Spleen (tissue), 13 donors: ENCODE data around the gene RNF126. TPM values are rescaled to one million over a fixed set of nuclear protein-coding genes. Genes with fewer than 3 reads are reported as not detected.

Experiments
- DNase-seq: peaks from one replicate; pipeline ENCODE4 v3.0.0-alpha.2; 2020
- H3K27ac ChIP-seq, 8 donors: fragments of 200-600 bp; sonication (generic) in 7 of 8; 1 replicate in 4 of 8; 2 replicates in 4 of 8; pipeline versions ENCODE4 v1.5.0 to v1.8.0; 2016 to 2021; ENCODE audit warnings: inconsistent platforms in 4 of 8, mild to moderate bottlenecking in 4 of 8, moderate library complexity in 1 of 8
- H3K27me3 ChIP-seq, 7 donors: fragments of 200-600 bp; sonication (generic) in 6 of 7; replicated peaks in 1 of 7; 1 replicate in 4 of 7; 2 replicates in 3 of 7; pipeline versions ENCODE4 v1.5.0 to v1.8.0; 2016 to 2021; ENCODE audit warnings: inconsistent platforms in 3 of 7, mild to moderate bottlenecking in 1 of 7
- H3K36me3 ChIP-seq, 6 donors: fragments of 200-600 bp; sonication (generic) in 5 of 6; 1 replicate in 4 of 6; 2 replicates in 2 of 6; pipeline versions ENCODE4 v1.5.0 to v1.8.0; 2016 to 2021; ENCODE audit warnings: inconsistent platforms in 2 of 6
- H3K4me1 ChIP-seq, 6 donors: fragments of 200-600 bp; sonication (generic) in 5 of 6; 1 replicate in 3 of 6; 2 replicates in 3 of 6; pipeline versions ENCODE4 v1.5.0 to v1.8.0; 2016 to 2021; ENCODE audit warnings: inconsistent platforms in 3 of 6
- H3K4me3 ChIP-seq, 8 donors: fragments of 200-600 bp; sonication (generic) in 7 of 8; 1 replicate in 4 of 8; 2 replicates in 4 of 8; pipeline versions ENCODE4 v1.5.0 to v1.8.0; 2016 to 2021; ENCODE audit warnings: inconsistent platforms in 4 of 8, mild to moderate bottlenecking in 4 of 8, moderate library complexity in 2 of 8
- H3K9me3 ChIP-seq, 8 donors: fragments of 200-600 bp; sonication (generic) in 7 of 8; 1 replicate in 4 of 8; 2 replicates in 4 of 8; pipeline versions ENCODE4 v1.5.0 to v1.8.0; 2016 to 2021; ENCODE audit warnings: inconsistent platforms in 4 of 8
- CTCF ChIP-seq, 11 experiments: fragments of 200-600 bp in 7 of 11; fragments of 450-650 bp in 4 of 11; sonication (generic) in 4 of 11; IDR thresholded peaks in 8 of 11; conservative IDR thresholded peaks in 3 of 11; 1 replicate in 7 of 11; 2 replicates in 4 of 11; pipeline versions ENCODE4 v1.4.0 to v1.8.0; 2016 to 2021; ENCODE audit warnings: antibody characterized with exemption in 11 of 11, inconsistent platforms in 4 of 11, mild to moderate bottlenecking in 1 of 11
- POLR2A ChIP-seq, 3 donors: fragments of 450-650 bp; IDR thresholded peaks; one replicate each; pipeline ENCODE4 v1.5.1; 2017; ENCODE audit warnings: antibody characterized with exemption in 3 of 3, mild to moderate bottlenecking in 1 of 3
- POLR2AphosphoS5 ChIP-seq, 3 donors: sonication (generic); formaldehyde crosslinking; IDR thresholded peaks; one replicate each; pipeline ENCODE4 v1.5.1; 2017; ENCODE audit warnings: antibody characterized with exemption in 3 of 3
- WGBS, 5 donors: extraction: QIAGEN DNeasy Blood & Tissue Kit in 3 of 5; methylation state at CpG; one replicate each; pipeline versions ENCODE4 v1.1.5 to v1.1.7; 2013 to 2018; 5-methylcytosine and 5-hydroxymethylcytosine counted together
- intact Hi-C: fragments of 100-400 bp; cut with DNase I; formaldehyde crosslinking; loops from one replicate; pipeline ENCODE4 v1.15.0; 2023; ENCODE audit warnings: low total_unique reads
- long read RNA-seq, 2 donors: transcript quantifications; one replicate each; lab custom pipeline, GENCODE V29; 2026
- polyA plus RNA-seq, 3 donors: library from polyadenylated mRNA; stranded (reverse); fragments of 200-250 nt; gene quantifications; one replicate each; pipeline ENCODE4 v1.2.1, GENCODE V29; 2013
- total RNA-seq, 7 donors: library from RNA; depleted of rRNA in 3 of 7; stranded (reverse); fragments of >200 nt in 3 of 7; fragmentation: NEBNext Ultra II Directional in 4 of 7; extraction: Animal tissue kit (Norgen Biotek cat#: 25700) in 4 of 7; gene quantifications; one replicate each; pipeline versions ENCODE4 v1.1.0 to v1.2.1, GENCODE V29; 2016 to 2021
- donor health status: healthy with polysubstance abuse.
- donor health status: DM: no; HTN: no; CAD: no; lungs with moderate emphysema.
- donor health status: DM: no; HTN: no; CAD: no.
- donor health status: Bipolar disorder and iron deficiency.
- donor health status: healthy.
- donor health status: DM: no; HTN: no; CAD: no.
- donor health status: DM: yes; HTN: yes; CAD: no.

The RNF126 gene
- total RNA-seq (10 to 100 TPM; 49.2 to 95.1 (median 57.7) TPM), polyA plus RNA-seq (10 to 100 TPM; 38.1 to 55.3 (median 45.0) TPM)
- long read RNA-seq, donor 1, transcript RNF126-201 (9 exons, 1,694 nt): major isoform, 10 of 11 reads
- long read RNA-seq, donor 1, partial matches to known transcripts: 0 of 11 reads
- long read RNA-seq, donor 1, other reads (novel, unspliced or antisense): 0 of 11 reads
- long read RNA-seq, donor 2, transcript RNF126-201 (9 exons, 1,694 nt): major isoform, 7 of 9 reads
- long read RNA-seq, donor 2, partial matches to known transcripts: 0 of 9 reads
- long read RNA-seq, donor 2, other reads (novel, unspliced or antisense): 0 of 9 reads

GRCh38 chr19:662962-663681, at the start of gene RNF126:
Gene RNF126 (minus strand): TSS chr19:663214. CDS start chr19:663121, 93 bp downstream.
- intact Hi-C loops: no loop called here
- TF ChIP-seq CTCF (IDR thresholded peaks at IDR 0.05 in 8 of 11, conservative IDR thresholded peaks at IDR 0.05 in 3 of 11) (peak in 2 of 11 experiments; percentile 8 to 14), POLR2A (IDR thresholded peaks at IDR 0.05) (peak in 1 of 3 donors; percentile 58), POLR2AphosphoS5 (IDR thresholded peaks at IDR 0.05) (peak; percentile 82 to 88 (median 86))
- 1 to 3% (median 2%) methylated on average over 17 to 97 of the region's 97 CpGs for WGBS, 5 donors
- Histone ChIP-seq H3K27me3 (no peaks in the 10 kb centered on the region), H3K36me3 (peaks cover 0 to 14% (median 6%) of the 10 kb centered on the region in 6 donors), H3K4me3 (peak within 1 kb of the TSS; percentile 74 to 100 (median 98)), H3K27ac (peak within 1 kb of the TSS; percentile 84 to 99 (median 98)), H3K4me1 (peaks cover 46 to 76% (median 60%) of the 10 kb centered on the region in 6 donors), H3K9me3 (no peaks in the 10 kb centered on the region)
- DNase-seq: peak; percentile 97

GRCh38 chr19:711254-711653, 48.2 kb upstream of the RNF126 start:
- TF ChIP-seq POLR2AphosphoS5 (IDR thresholded peaks at IDR 0.05): no peak
- no peak for TF ChIP-seq POLR2A (IDR thresholded peaks at IDR 0.05)
- TF ChIP-seq CTCF (IDR thresholded peaks at IDR 0.05 in 8 of 11, conservative IDR thresholded peaks at IDR 0.05 in 3 of 11): no peak
- 82 to 90% (median 87%) methylated on average over 8 of the region's 8 CpGs for WGBS, 5 donors
- peaks cover 0 to 6% (median 0%) of the 10 kb centered on the region in 6 donors for H3K36me3 ChIP-seq
- DNase-seq: no peak
- H3K27me3 ChIP-seq: peaks cover 0 to 44% (median 21%) of the 10 kb centered on the region in 7 donors
- H3K4me3 ChIP-seq: no peak overlapping the region
- peaks cover 0 to 33% (median 15%) of the 10 kb centered on the region in 6 donors for H3K4me1 ChIP-seq
- H3K27ac ChIP-seq: peak overlapping the region in 4 of 8 donors; percentile 14 to 83 (median 69)
- H3K9me3 ChIP-seq: peaks cover 0 to 17% (median 8%) of the 10 kb centered on the region in 8 donors
- intact Hi-C loops: no loop called here

- H3K27me3 ChIP-seq: peaks cover 0 to 44% (median 21%) of the 10 kb centered on the region in 7 donors
- intact Hi-C loops: no loop called here
- WGBS, 5 donors: 68 to 85% (median 79%) methylated on average over 21 of the region's 21 CpGs
Observed at GRCh38 chr19:710767-711166, 47.8 kb upstream of the RNF126 start.

More at GRCh38 chr19:710767-711166, 47.8 kb upstream of the RNF126 start:
- TF ChIP-seq POLR2AphosphoS5 (IDR thresholded peaks at IDR 0.05) (no peak), POLR2A (IDR thresholded peaks at IDR 0.05) (no peak), CTCF (IDR thresholded peaks at IDR 0.05 in 8 of 11, conservative IDR thresholded peaks at IDR 0.05 in 3 of 11) (no peak)
- peaks cover 0 to 33% (median 15%) of the 10 kb centered on the region in 6 donors for H3K4me1 ChIP-seq
- peak overlapping the region in 1 of 8 donors; percentile 74 for H3K4me3 ChIP-seq
- peaks cover 0 to 6% (median 0%) of the 10 kb centered on the region in 6 donors for H3K36me3 ChIP-seq
- DNase-seq: no peak
- H3K9me3 ChIP-seq: peaks cover 0 to 16% (median 7%) of the 10 kb centered on the region in 8 donors
- peak overlapping the region in 6 of 8 donors; percentile 14 to 83 (median 72) for H3K27ac ChIP-seq
